ENCODE results near the gene ADAMTS16. TPM values are rescaled to one million over a fixed set of nuclear protein-coding genes. Genes with fewer than 3 reads are reported as not detected.
A peak's percentile ranks its signal among the peaks of the same experiment; 100 is the strongest.

Gene ADAMTS16
- total RNA-seq, 1 experiment from 2014 or later, result 30.1 TPM

GRCh38 chr5:5270958-5271785, 131.0 kb downstream of the ADAMTS16 start:
- DNase-seq (ENCODE audit: low spot score) (peak; percentile 74), ATAC-seq (peak; percentile 96)
- TF ChIP-seq KAT7 (CRISPR knock-in tag; IDR thresholded peaks at IDR 0.05; ENCODE audit: borderline replicate concordance), result no peak
- peak; percentile 98 for TF ChIP-seq ZNF263 (CRISPR knock-in tag; IDR thresholded peaks at IDR 0.05; ENCODE audit: low read depth)
- TF ChIP-seq SP1 (CRISPR knock-in tag; conservative IDR thresholded peaks at IDR 0.05), result 0 out of 2 replicates have a peak, but pooled peaks have one; percentile 32
- TF ChIP-seq GTF2I (CRISPR knock-in tag; conservative IDR thresholded peaks at IDR 0.05), result peak; percentile 80
- no peak for TF ChIP-seq FOXK1 (CRISPR knock-in tag; IDR thresholded peaks at IDR 0.05)
- no peak for TF ChIP-seq FOXJ3 (CRISPR knock-in tag; IDR thresholded peaks at IDR 0.05; ENCODE audit: borderline replicate concordance)
- TF ChIP-seq CDX4 (CRISPR knock-in tag; IDR thresholded peaks at IDR 0.05; ENCODE audit: borderline replicate concordance), result no peak
- TF ChIP-seq TEAD1 (CRISPR knock-in tag; IDR thresholded peaks at IDR 0.05), result 0 out of 2 replicates have a peak, but pooled peaks have one; percentile 27
- TF ChIP-seq ZBTB21 (CRISPR knock-in tag; IDR thresholded peaks at IDR 0.05; ENCODE audit: borderline replicate concordance), result 0 out of 2 replicates have a peak, but pooled peaks have one; percentile 39
- H3K4me1 Mint-ChIP-seq, result peaks cover 30% of the 10 kb centered on the region
- POLR2A ChIA-PET, result no interaction called here
- CTCF ChIA-PET, result interaction anchor here (0.7 to 1.0 kb wide), 2 partner anchors 123 to 144 kb away, joined by 3 to 4 read pairs; no protein-coding TSS in a partner anchor
- peak overlapping the region; percentile 80 for H3K27ac Mint-ChIP-seq
- H3K4me3 Mint-ChIP-seq, result no peak overlapping the region
- H3K9me3 Mint-ChIP-seq, result peaks cover 14% of the 10 kb centered on the region
- H3K27me3 Mint-ChIP-seq (ENCODE audit: low read depth), result no peaks in the 10 kb centered on the region
- H3K36me3 Mint-ChIP-seq, result peaks cover 41% of the 10 kb centered on the region

GRCh38 chr5:5271786-5272321, 131.7 kb downstream of the ADAMTS16 start:
- H3K4me3 Mint-ChIP-seq, result no peak overlapping the region
- peak overlapping the region; percentile 80; the same call in 1 of the 2 replicates for H3K27ac Mint-ChIP-seq
- ATAC-seq (no peak), DNase-seq (ENCODE audit: low spot score) (no peak)
- peaks cover 11% of the 10 kb centered on the region for H3K9me3 Mint-ChIP-seq
- peaks cover 29% of the 10 kb centered on the region for H3K4me1 Mint-ChIP-seq
- peaks cover 35% of the 10 kb centered on the region for H3K36me3 Mint-ChIP-seq
- CTCF ChIA-PET, result interaction anchor here (0.7 to 1.0 kb wide), 2 partner anchors 122 to 144 kb away, joined by 3 to 4 read pairs; no protein-coding TSS in a partner anchor
- POLR2A ChIA-PET, result no interaction called here
- no peaks in the 10 kb centered on the region for H3K27me3 Mint-ChIP-seq (ENCODE audit: low read depth)
- TF ChIP-seq ZNF423 (CRISPR knock-in tag; IDR thresholded peaks at IDR 0.05), result no peak
- TF ChIP-seq, protein P1, sequence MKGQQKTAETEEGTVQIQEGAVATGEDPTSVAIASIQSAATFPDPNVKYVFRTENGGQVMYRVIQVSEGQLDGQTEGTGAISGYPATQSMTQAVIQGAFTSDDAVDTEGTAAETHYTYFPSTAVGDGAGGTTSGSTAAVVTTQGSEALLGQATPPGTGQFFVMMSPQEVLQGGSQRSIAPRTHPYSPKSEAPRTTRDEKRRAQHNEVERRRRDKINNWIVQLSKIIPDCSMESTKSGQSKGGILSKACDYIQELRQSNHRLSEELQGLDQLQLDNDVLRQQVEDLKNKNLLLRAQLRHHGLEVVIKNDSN (CRISPR knock-in tag; IDR thresholded peaks at IDR 0.05), result no peak
- TF ChIP-seq, protein P2, sequence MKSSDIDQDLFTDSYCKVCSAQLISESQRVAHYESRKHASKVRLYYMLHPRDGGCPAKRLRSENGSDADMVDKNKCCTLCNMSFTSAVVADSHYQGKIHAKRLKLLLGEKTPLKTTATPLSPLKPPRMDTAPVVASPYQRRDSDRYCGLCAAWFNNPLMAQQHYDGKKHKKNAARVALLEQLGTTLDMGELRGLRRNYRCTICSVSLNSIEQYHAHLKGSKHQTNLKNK (CRISPR knock-in tag; IDR thresholded peaks at IDR 0.05), result no peak
- TF ChIP-seq JUN (CRISPR knock-in tag; IDR thresholded peaks at IDR 0.05), result no peak
- TF ChIP-seq ZNF232 (CRISPR knock-in tag; IDR thresholded peaks at IDR 0.05), result no peak
- no peak for TF ChIP-seq GRHL2 (CRISPR knock-in tag; IDR thresholded peaks at IDR 0.05; ENCODE audit: insufficient replicate concordance, severe bottlenecking)
- TF ChIP-seq TCF7 (CRISPR knock-in tag; IDR thresholded peaks at IDR 0.05; ENCODE audit: low read depth), result no peak
- TF ChIP-seq MXD4 (CRISPR knock-in tag; IDR thresholded peaks at IDR 0.05; ENCODE audit: borderline replicate concordance), result no peak
- TF ChIP-seq, protein P3, sequence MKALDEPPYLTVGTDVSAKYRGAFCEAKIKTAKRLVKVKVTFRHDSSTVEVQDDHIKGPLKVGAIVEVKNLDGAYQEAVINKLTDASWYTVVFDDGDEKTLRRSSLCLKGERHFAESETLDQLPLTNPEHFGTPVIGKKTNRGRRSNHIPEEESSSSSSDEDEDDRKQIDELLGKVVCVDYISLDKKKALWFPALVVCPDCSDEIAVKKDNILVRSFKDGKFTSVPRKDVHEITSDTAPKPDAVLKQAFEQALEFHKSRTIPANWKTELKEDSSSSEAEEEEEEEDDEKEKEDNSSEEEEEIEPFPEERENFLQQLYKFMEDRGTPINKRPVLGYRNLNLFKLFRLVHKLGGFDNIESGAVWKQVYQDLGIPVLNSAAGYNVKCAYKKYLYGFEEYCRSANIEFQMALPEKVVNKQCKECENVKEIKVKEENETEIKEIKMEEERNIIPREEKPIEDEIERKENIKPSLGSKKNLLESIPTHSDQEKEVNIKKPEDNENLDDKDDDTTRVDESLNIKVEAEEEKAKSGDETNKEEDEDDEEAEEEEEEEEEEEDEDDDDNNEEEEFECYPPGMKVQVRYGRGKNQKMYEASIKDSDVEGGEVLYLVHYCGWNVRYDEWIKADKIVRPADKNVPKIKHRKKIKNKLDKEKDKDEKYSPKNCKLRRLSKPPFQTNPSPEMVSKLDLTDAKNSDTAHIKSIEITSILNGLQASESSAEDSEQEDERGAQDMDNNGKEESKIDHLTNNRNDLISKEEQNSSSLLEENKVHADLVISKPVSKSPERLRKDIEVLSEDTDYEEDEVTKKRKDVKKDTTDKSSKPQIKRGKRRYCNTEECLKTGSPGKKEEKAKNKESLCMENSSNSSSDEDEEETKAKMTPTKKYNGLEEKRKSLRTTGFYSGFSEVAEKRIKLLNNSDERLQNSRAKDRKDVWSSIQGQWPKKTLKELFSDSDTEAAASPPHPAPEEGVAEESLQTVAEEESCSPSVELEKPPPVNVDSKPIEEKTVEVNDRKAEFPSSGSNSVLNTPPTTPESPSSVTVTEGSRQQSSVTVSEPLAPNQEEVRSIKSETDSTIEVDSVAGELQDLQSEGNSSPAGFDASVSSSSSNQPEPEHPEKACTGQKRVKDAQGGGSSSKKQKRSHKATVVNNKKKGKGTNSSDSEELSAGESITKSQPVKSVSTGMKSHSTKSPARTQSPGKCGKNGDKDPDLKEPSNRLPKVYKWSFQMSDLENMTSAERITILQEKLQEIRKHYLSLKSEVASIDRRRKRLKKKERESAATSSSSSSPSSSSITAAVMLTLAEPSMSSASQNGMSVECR (CRISPR knock-in tag; IDR thresholded peaks at IDR 0.05; ENCODE audit: borderline replicate concordance), result no peak
- TF ChIP-seq, protein P4, sequence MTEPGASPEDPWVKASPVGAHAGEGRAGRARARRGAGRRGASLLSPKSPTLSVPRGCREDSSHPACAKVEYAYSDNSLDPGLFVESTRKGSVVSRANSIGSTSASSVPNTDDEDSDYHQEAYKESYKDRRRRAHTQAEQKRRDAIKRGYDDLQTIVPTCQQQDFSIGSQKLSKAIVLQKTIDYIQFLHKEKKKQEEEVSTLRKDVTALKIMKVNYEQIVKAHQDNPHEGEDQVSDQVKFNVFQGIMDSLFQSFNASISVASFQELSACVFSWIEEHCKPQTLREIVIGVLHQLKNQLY (CRISPR knock-in tag; IDR thresholded peaks at IDR 0.05), result no peak
- no peak for TF ChIP-seq NR3C1 (CRISPR knock-in tag; conservative IDR thresholded peaks at IDR 0.05; ENCODE audit: low read depth)
- no peak for TF ChIP-seq PRDM15 (CRISPR knock-in tag; IDR thresholded peaks at IDR 0.05)

Measured in WTC11 (cell line).